ENCODE data around the gene CD8B. TPM values are rescaled to one million over a fixed set of nuclear protein-coding genes. Genes with fewer than 3 reads are reported as not detected.

CD8B gene
- total RNA-seq, 4 donors from 2014 or later: 1.2 to 1.6 TPM; not detected in 2

GRCh38 chr2:86785456-86785855 is 76.2 kb downstream of the CD8B start:
- Histone ChIP-seq H3K9me3 (no peaks in the 10 kb centered on the region), H3K4me1 (peaks cover 24% of the 10 kb centered on the region), H3K27ac (no peak overlapping the region), H3K27me3 (peaks cover 20% of the 10 kb centered on the region), H3K36me3 (no peaks in the 10 kb centered on the region), H3K4me3 (no peak overlapping the region)
- WGBS: 91% methylated on average over 9 of the region's 9 CpGs
- DNase-seq (ENCODE audit: low spot score in 2 of 2): no peak
- TF ChIP-seq POLR2AphosphoS5 (IDR thresholded peaks at IDR 0.05): no peak
- TF ChIP-seq, protein P1, sequence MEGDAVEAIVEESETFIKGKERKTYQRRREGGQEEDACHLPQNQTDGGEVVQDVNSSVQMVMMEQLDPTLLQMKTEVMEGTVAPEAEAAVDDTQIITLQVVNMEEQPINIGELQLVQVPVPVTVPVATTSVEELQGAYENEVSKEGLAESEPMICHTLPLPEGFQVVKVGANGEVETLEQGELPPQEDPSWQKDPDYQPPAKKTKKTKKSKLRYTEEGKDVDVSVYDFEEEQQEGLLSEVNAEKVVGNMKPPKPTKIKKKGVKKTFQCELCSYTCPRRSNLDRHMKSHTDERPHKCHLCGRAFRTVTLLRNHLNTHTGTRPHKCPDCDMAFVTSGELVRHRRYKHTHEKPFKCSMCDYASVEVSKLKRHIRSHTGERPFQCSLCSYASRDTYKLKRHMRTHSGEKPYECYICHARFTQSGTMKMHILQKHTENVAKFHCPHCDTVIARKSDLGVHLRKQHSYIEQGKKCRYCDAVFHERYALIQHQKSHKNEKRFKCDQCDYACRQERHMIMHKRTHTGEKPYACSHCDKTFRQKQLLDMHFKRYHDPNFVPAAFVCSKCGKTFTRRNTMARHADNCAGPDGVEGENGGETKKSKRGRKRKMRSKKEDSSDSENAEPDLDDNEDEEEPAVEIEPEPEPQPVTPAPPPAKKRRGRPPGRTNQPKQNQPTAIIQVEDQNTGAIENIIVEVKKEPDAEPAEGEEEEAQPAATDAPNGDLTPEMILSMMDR (IDR thresholded peaks at IDR 0.05): no peak

- no peaks in the 10 kb centered on the region for H3K9me3 ChIP-seq
- H3K36me3 ChIP-seq: no peaks in the 10 kb centered on the region
- H3K4me1 ChIP-seq: peaks cover 8% of the 10 kb centered on the region
- DNase-seq (ENCODE audit: low spot score in 2 of 2): no peak
- peaks cover 3% of the 10 kb centered on the region for H3K27me3 ChIP-seq
- H3K4me3 ChIP-seq: no peak overlapping the region
- TF ChIP-seq, protein P1 (IDR thresholded peaks at IDR 0.05): no peak
- TF ChIP-seq POLR2A (IDR thresholded peaks at IDR 0.05): no peak
- TF ChIP-seq POLR2AphosphoS5 (IDR thresholded peaks at IDR 0.05): no peak
- no peak for TF ChIP-seq EP300 (IDR thresholded peaks at IDR 0.05)
- H3K27ac ChIP-seq: no peak overlapping the region
- WGBS: 76% methylated on average over 8 of the region's 8 CpGs
These were observed 77.9 kb downstream of the CD8B start for GRCh38 chr2:86783615-86784339.

GRCh38 chr2:86782748-86783147 is 78.9 kb downstream of the CD8B start:
- DNase-seq (ENCODE audit: low spot score in 2 of 2): no peak
- Histone ChIP-seq H3K4me3 (no peak overlapping the region), H3K4me1 (no peaks in the 10 kb centered on the region), H3K27me3 (no peaks in the 10 kb centered on the region), H3K27ac (no peak overlapping the region), H3K36me3 (no peaks in the 10 kb centered on the region), H3K9me3 (no peaks in the 10 kb centered on the region)
- 88% methylated on average over 7 of the region's 7 CpGs for WGBS
- TF ChIP-seq POLR2A (IDR thresholded peaks at IDR 0.05): no peak
- TF ChIP-seq POLR2AphosphoS5 (IDR thresholded peaks at IDR 0.05): no peak
- TF ChIP-seq, protein P1 (IDR thresholded peaks at IDR 0.05): no peak
- no peak for TF ChIP-seq EP300 (IDR thresholded peaks at IDR 0.05)

DNA sequence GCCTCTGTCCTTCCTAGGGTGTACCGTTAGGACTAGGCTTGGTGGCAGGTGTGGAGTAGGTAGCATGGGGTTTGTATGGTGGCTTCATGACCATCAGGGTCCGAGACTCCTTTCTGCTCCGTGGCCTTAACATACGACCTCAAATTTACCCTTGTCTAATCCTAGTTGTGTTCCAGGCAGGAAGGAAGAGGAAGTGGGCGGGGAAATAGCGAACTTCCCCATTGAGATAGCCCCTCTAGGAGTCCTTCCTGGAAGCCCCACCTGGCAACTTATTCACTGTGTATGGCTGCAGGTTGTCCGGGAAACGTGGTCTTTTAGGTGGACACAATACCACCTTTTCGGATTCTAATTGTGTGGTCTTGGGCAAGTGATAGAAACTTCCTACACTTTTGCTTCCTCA is 80.3 kb downstream of the CD8B start:
- Histone ChIP-seq H3K27me3 (no peaks in the 10 kb centered on the region), H3K9me3 (no peaks in the 10 kb centered on the region), H3K4me3 (no peak overlapping the region), H3K27ac (no peak overlapping the region), H3K36me3 (peaks cover 2% of the 10 kb centered on the region), H3K4me1 (no peaks in the 10 kb centered on the region)
- WGBS: 74% methylated on average over 9 of the region's 9 CpGs
- TF ChIP-seq EP300 (IDR thresholded peaks at IDR 0.05) (no peak), POLR2A (IDR thresholded peaks at IDR 0.05) (no peak), POLR2AphosphoS5 (IDR thresholded peaks at IDR 0.05) (no peak)
- TF ChIP-seq, protein P1 (IDR thresholded peaks at IDR 0.05): no peak
- no peak for DNase-seq (ENCODE audit: low spot score in 2 of 2)

- no peak for TF ChIP-seq EP300 (IDR thresholded peaks at IDR 0.05)
- TF ChIP-seq POLR2AphosphoS5 (IDR thresholded peaks at IDR 0.05): no peak
- no peak for TF ChIP-seq POLR2A (IDR thresholded peaks at IDR 0.05)
- 65% methylated on average over 3 of the region's 3 CpGs for whole genome bisulfite sequencing
- H3K9me3 ChIP-seq: no peaks in the 10 kb centered on the region
- H3K27ac ChIP-seq: no peak overlapping the region
- no peaks in the 10 kb centered on the region for H3K27me3 ChIP-seq
- no peaks in the 10 kb centered on the region for H3K4me1 ChIP-seq
- peaks cover 14% of the 10 kb centered on the region for H3K36me3 ChIP-seq
- no peak overlapping the region for H3K4me3 ChIP-seq
- no peak for DNase-seq (ENCODE audit: low spot score in 2 of 2)
These were observed 81.7 kb downstream of the CD8B start for GRCh38 chr2:86779971-86780370.

Measured in suprapubic skin (tissue), 4 donors.